GM21576 (cell line): Measurements from ENCODE around the gene PPIG.
"Not testable (repeated sequence)": the region's sequence is repeated elsewhere in the genome, so short reads cannot be mapped to it uniquely, and the experiment has no call there.

Experiments
- ATAC-seq: cut with Tn5 transposase; IDR thresholded peaks from one replicate; pipeline ENCODE4 v1.9.1; 2021; ENCODE audit warnings: mild to moderate bottlenecking, moderate library complexity; ENCODE audit not compliant: unreplicated experiment

The PPIG gene

DNA sequence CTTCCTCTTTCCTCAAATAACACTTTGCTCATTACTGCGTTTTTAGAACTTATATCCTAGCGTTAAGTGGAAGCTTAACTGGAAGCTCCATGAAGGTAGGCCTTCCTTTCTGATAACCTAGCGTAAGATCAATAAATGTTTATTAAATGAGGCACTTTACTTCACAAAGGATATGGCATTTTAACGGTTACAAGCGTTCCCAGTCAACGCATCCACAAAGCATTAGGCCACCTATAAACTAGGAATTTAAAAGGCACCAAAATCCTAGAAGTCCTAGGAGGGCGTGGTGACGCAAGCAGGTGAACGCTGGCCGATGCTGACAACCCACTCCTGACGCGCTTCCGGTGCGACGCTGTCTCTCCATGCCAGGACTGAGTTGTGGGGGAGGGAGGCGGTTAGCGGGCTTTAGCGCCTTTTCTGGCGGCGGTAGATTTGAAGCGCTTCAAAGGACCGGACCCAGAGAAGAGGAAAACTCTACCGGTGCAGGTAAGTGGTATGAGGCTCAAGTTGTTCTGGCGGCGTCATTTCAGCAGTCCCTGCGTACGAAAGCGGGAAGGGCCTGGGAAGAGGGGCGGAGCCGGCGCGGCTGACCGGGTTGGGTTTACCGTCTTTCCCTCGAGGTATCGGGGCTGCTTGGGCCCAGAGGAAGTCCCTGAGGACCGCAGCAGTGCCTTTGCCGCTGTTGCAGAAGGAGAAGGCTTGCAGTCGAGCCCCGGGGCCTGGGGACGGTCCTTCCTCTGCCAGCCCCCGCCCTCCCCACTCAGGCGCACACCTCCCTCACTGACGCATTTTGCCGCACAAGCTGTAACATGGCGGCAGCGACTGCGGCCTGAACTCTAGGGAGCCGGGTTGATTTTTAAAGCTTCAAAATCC, at the start of gene PPIG:
Gene PPIG (plus strand): TSS at position 347 of the 873 bp plus-strand sequence. CDS start 19,691 bp downstream, outside the sequence.
- peak; percentile 89 for ATAC-seq

- not testable (repeated sequence) for ATAC-seq
Measured at GRCh38 chr2:169539460-169539859, 44.7 kb upstream of the PPIG start.

GRCh38 chr2:169540146-169540545, 44.0 kb upstream of the PPIG start:
- ATAC-seq = no peak

- ATAC-seq = no peak
Measured at GRCh38 chr2:169542433-169542832, 41.7 kb upstream of the PPIG start.

GRCh38 chr2:169546756-169547155, 37.4 kb upstream of the PPIG start:
- no peak for ATAC-seq

GRCh38 chr2:169561364-169561763, 22.8 kb upstream of the PPIG start:
- no peak for ATAC-seq

GRCh38 chr2:169562084-169562483, 22.1 kb upstream of the PPIG start:
- not testable (repeated sequence) for ATAC-seq

- ATAC-seq = no peak
Measured at GRCh38 chr2:169562519-169562918, 21.6 kb upstream of the PPIG start.

DNA sequence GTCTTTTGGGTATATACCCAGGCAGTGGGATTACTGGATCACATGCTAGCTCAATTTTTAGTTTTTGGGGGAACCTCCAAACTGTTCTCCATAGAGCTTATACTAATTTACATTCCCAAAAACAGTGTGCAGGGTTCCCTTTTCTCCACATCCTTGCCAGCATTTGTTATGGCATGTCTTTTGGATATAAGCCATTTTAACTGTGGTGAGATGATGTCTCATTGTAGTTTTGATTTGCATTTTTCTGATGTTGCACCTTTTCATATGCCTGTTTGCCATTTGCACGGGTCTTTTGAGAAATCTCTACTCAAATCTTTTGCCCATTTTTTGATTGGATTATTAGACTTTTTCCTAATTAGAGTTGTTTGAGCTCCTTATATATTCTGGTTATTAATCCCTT, 18.5 kb upstream of the PPIG start:
- no peak for ATAC-seq

DNA sequence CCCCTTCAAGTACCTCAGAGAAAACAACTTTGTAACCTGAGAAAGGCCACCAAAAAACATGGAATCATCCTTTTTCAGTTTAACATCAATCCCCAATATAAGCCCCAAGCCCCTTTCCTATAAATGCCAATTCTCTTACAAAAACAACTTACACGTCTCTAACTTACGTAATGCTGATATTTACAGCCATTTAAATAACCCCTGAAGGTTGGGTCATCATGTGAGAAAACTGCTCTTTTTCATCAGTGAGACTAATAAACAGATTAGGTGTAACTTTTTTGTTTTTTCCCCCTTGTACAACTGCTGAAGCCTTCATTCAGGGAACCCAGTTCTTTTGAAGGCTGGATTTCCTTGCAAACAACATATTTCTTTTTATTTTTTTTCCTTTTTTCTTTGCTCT, 14.2 kb upstream of the PPIG start:
- no peak for ATAC-seq

DNA sequence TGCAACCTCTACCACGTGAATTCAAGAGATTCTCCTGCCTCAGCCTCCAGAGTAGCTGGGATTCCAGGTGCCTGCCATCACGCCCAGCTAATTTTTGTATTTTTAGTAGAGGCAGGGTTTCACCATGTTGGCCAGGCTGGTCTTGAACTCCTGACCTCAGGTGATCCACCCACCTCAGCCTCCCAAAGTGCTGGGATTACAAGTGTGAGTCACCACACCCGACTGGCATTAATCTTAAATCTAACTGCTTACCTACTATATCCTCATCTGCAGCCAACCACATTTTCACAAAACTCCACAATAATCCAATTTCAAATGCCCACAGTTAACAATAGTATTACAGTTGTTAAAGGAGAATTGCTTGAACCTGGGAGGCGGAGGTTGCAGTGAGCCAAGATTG, 13.4 kb upstream of the PPIG start:
- not testable (repeated sequence) for ATAC-seq

DNA sequence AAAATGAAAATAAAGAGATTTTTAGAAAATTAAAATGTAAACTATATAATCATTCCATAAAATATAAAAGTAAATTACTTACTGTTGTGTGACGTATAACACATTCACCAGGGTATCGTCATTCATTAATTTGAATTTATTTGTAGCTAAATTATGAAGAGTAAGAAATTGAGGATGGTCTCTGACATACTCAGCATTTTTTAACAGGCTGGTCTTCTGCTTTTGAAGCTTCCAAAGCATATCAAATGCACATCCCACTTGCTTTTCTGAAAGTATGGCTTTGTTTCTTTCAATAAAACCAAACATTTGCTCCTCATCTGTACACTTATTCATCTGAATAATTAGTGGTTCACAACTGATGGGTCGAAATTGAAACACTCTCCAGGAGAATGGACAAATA, 12.6 kb upstream of the PPIG start:
- ATAC-seq = no peak

- ATAC-seq = no peak
Measured at GRCh38 chr2:169572189-169572588, 12.0 kb upstream of the PPIG start.

GRCh38 chr2:169572821-169573159, 11.4 kb upstream of the PPIG start:
- ATAC-seq = no peak

DNA sequence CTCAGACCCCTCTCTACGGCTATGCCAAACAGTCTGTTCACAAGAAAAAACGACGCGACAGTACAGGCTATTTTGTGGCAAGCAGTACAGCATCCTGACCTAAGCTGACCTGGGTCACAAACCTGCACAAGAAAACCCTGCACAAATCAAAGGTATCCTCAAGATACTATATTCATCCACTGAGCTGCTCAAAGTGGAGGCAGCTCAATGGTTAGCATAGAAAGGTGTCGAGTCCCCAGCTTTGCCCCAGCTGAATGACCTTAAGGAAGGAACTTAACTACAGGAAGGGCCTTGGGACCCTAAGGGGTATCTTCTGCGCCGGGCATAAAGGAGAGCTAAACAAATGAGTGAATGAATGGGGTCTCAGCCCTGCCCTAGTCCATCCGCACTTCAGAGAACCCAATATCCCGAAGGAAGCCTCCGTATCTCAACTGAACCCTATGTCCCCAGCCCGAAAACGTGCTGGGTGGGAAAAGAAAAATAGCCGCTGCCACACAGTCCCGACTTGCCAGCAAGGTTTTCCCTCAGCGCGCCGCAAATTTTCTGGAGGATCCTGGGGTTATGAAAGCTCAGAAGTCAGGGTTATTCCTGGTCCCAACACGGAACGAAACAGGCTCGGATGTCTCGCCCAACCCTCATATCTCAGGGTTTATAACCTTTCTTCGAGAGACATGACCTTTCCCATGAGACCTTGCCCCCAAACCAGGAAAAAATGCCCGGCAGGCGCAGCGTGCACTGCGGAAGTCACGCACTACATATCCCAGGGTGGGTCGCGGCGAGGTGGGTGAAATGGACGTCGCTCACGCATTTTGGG, 10.8 kb upstream of the PPIG start, which contains the start of gene FASTKD1:
Gene FASTKD1 (minus strand): TSS at position 706 of the 814 bp plus-strand sequence. CDS start 1,836 bp downstream, outside the sequence.
- peak; percentile 99 for ATAC-seq

- ATAC-seq = no peak
Measured at GRCh38 chr2:169573974-169574299, 10.2 kb upstream of the PPIG start.

DNA sequence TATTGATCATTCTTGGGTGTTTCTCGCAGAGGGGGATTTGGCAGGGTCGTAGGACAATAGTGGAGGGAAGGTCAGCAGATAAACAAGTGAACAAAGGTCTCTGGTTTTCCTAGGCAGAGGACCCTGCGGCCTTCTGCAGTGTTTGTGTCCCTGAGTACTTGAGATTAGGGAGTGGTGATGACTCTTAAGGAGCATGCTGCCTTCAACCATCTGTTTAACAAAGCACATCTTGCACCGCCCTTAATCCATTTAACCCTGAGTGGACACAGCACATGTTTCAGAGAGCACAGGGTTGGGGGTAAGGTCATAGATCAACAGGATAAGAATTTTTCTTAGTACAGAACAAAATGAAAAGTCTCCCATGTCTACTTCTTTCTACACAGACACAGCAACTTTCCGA, 9.6 kb upstream of the PPIG start:
- not testable (repeated sequence) for ATAC-seq

DNA sequence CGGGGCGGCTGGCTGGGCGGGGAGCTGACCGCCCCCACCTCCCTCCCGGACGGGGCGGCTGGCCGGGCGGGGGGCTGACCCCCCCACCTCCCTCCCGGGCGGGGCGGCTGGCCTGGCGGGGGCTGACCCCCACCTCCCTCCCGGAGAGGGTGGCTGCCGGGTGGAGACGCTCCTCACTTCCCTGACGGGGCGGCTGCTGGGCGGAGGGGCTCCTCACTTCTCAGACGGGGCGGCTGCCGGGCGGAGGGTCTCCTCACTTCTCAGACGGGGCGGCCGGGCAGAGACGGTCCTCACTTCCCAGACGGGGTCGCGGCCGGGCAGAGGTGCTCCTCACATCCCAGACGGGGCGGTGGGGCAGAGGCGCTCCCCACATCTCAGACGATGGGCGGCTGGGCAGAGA, 8.9 kb upstream of the PPIG start:
- not testable (repeated sequence) for ATAC-seq

DNA sequence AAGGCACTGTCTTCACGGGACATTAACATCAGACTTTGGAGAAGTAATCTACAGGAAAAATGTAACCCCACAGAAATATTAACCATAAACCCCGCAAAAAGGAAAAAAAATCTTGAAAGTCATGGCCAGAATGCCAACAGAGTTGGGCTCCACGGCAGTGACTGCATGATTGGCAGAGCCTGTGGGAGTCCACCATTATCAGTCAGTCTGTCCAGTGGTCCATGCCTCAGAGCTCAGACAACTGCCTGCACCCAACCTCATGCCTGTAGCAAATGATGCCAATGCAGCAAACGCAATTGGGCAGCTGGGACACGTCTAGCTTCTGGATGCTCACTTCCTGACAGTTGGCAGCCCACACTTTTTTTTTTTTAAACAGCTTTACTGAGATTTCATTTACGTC, 5.1 kb upstream of the PPIG start:
- ATAC-seq = no peak

DNA sequence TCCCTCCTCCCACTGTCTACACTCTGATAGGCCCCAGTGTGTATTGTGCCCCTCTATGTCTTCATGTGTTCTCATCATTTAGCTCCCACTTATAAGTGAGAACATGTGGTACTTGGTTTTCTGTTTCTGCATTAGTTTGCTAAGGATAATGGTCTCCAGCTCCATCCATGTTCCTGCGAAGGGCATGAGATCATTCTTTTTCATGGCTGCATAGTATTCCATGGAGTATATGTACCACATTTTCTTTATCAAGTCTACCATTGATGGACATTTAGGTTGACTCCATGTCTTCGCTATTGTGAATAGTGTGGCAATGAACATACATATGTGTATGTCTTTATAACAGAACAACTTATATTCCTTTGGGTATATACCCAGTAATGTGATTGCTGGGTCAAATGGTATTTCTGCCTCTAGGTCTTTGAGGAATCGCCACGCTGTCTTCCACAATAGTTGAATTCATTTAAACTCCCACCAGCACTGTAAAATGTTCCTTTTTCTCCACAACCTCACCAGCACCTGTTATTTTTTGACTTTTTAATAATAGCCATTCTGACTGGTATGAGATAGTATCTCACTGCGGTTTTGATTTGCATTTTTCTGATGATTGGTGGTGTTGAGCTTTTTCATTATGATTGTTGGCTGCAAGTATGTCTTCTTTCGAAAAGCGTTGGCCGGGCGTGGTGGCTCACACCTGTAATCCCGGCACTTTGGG, 1.4 kb upstream of the PPIG start:
- not testable (repeated sequence) for ATAC-seq

- ATAC-seq = no peak
Measured at GRCh38 chr2:169583518-169583917, 633 bp upstream of the PPIG start.
